Fibroblast of skin of back (primary cell): ENCODE results near the gene SLC16A8.

ENCODE experiments used
- DNase-seq: peaks from one replicate; pipeline ENCODE4 v3.0.0-alpha.2; 2013

Gene SLC16A8

DNA sequence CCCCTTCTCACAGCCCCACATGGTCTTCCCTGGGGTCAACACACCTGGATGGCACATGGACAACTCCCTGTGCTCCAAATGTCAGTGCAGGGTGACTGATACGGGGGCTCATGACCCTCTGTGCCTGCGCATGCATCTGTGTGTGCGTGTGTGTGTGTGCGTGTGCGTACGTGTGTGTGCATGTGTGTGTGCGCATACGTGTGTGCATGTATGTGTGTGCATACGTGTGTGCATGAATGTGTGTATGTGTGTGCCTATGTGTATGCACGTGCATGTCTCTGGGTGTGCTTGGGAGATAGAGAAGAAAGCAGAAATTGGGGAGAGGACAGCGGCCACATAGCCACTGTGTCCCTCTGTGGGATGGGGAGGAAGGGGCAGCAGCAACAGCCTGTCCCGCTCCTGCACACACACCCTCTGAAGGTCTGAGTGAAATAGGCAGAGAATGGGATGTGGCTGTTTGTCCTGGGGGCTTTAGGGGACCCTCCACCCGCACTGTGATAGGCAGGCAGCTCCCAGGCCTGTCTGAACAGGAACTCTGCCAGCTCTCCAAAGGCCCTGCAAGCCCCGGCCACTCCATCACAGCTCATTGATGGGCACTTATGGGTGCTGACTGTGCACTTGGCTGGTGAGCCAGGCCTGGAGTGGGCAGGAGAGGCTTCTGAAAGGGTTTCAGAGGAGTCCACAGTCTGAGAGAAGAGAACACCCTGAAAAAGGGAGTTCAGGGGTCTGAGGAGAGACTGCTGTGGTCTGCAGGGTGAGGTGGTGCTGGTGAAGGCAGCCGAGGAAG lies 55.4 kb downstream of the SLC16A8 start:
- no peak for DNase-seq
